Osteocyte (in vitro differentiated cells): ENCODE results near the gene ELAC2. TPM values are rescaled to one million over a fixed set of nuclear protein-coding genes. Genes with fewer than 3 reads are reported as not detected.

Experiments used
- DNase-seq: peaks from one replicate; pipeline ENCODE4 v3.0.0; 2021; ENCODE audit warnings: mixed read lengths; ENCODE audit not compliant: unreplicated experiment; ENCODE audit errors: extremely low spot score
- H3K27ac Mint-ChIP-seq: one replicate; pipeline ENCODE4 v1.8.0; 2021; ENCODE audit warnings: mild to moderate bottlenecking, mixed read lengths; ENCODE audit not compliant: unreplicated experiment
- H3K27me3 Mint-ChIP-seq: one replicate; pipeline ENCODE4 v1.8.0; 2021; ENCODE audit warnings: mixed read lengths; ENCODE audit not compliant: unreplicated experiment
- H3K36me3 Mint-ChIP-seq: one replicate; pipeline ENCODE4 v1.8.0; 2021; ENCODE audit warnings: mixed read lengths; ENCODE audit not compliant: unreplicated experiment
- H3K4me1 Mint-ChIP-seq: one replicate; pipeline ENCODE4 v1.8.0; 2021; ENCODE audit warnings: mixed read lengths; ENCODE audit not compliant: unreplicated experiment
- H3K4me3 Mint-ChIP-seq: one replicate; pipeline ENCODE4 v1.8.0; 2021; ENCODE audit warnings: mild to moderate bottlenecking, moderate library complexity, mixed read lengths; ENCODE audit not compliant: unreplicated experiment
- H3K9me3 Mint-ChIP-seq: one replicate; pipeline ENCODE4 v1.8.0; 2021; ENCODE audit warnings: mixed read lengths; ENCODE audit not compliant: unreplicated experiment
- total RNA-seq: library from RNA; stranded (reverse); gene quantifications from 2 replicates; pipeline ENCODE4 v1.2.1, GENCODE V29; 2021
- TF ChIP-seq, protein P1 (sequence below): fragments of 200-600 bp; sonication (generic); IDR thresholded peaks from 2 replicates; pipeline ENCODE4 v1.5.0; 2021; ENCODE audit warnings: antibody characterized with exemption, mild to moderate bottlenecking, moderate library complexity

Gene ELAC2
- total RNA-seq, 1 donor from 2014 or later = 51.8 TPM

DNA sequence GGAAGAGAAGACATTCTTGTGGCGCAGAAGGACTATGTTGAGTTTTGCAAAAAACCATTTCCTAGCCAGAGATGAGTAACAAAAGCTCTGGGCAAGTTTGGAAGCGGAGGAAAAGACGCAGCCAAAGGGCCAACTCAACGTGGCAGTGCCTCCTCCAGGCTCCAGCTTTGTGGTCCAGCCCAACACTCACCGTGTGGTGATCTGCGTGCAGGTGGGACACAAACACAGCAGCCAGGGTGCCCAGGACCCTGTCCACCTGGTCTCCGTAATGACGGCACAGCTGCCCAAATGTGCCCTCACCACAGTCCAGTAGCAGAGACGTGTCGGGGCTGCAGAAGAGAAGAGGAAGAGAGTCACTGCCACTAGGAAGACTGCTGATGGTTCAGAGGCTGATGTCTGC is 21.5 kb downstream of the ELAC2 start:
- TF ChIP-seq, protein P1, sequence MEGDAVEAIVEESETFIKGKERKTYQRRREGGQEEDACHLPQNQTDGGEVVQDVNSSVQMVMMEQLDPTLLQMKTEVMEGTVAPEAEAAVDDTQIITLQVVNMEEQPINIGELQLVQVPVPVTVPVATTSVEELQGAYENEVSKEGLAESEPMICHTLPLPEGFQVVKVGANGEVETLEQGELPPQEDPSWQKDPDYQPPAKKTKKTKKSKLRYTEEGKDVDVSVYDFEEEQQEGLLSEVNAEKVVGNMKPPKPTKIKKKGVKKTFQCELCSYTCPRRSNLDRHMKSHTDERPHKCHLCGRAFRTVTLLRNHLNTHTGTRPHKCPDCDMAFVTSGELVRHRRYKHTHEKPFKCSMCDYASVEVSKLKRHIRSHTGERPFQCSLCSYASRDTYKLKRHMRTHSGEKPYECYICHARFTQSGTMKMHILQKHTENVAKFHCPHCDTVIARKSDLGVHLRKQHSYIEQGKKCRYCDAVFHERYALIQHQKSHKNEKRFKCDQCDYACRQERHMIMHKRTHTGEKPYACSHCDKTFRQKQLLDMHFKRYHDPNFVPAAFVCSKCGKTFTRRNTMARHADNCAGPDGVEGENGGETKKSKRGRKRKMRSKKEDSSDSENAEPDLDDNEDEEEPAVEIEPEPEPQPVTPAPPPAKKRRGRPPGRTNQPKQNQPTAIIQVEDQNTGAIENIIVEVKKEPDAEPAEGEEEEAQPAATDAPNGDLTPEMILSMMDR = no peak
- no peak overlapping the region for H3K27ac Mint-ChIP-seq
- no peak overlapping the region for H3K4me3 Mint-ChIP-seq

DNA sequence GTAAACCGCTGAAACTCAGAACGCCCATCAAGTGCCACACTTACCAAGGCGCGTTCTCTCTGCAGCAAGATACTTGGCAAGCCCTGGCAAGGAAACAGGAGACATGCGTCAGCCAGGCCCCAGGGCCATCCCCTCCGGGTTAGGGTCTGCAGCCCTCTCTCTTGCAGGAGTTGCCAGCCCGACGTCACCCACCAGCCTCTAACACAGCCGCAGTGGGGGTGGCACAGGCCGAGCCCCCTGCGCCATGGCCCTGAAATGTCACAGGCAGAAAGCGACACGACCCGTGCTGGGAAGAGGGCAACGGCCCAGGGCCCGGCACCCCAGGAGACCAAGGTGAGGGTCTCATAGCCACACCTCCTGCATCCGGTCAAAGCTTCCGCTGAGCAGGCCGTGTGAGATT is 21.9 kb downstream of the ELAC2 start:
- DNase-seq = no peak
- no peaks in the 10 kb centered on the region for H3K4me1 Mint-ChIP-seq
- no peaks in the 10 kb centered on the region for H3K27me3 Mint-ChIP-seq
- H3K9me3 Mint-ChIP-seq = no peaks in the 10 kb centered on the region
- TF ChIP-seq, protein P1 = no peak
- H3K4me3 Mint-ChIP-seq = no peak overlapping the region
- H3K27ac Mint-ChIP-seq = no peak overlapping the region
- H3K36me3 Mint-ChIP-seq = peaks cover 58% of the 10 kb centered on the region

More for the DNA sequence above, 21.5 kb downstream of the ELAC2 start:
- H3K27me3 Mint-ChIP-seq = no peaks in the 10 kb centered on the region
- no peak for DNase-seq
- peaks cover 56% of the 10 kb centered on the region for H3K36me3 Mint-ChIP-seq
- no peaks in the 10 kb centered on the region for H3K9me3 Mint-ChIP-seq
- no peaks in the 10 kb centered on the region for H3K4me1 Mint-ChIP-seq

DNA sequence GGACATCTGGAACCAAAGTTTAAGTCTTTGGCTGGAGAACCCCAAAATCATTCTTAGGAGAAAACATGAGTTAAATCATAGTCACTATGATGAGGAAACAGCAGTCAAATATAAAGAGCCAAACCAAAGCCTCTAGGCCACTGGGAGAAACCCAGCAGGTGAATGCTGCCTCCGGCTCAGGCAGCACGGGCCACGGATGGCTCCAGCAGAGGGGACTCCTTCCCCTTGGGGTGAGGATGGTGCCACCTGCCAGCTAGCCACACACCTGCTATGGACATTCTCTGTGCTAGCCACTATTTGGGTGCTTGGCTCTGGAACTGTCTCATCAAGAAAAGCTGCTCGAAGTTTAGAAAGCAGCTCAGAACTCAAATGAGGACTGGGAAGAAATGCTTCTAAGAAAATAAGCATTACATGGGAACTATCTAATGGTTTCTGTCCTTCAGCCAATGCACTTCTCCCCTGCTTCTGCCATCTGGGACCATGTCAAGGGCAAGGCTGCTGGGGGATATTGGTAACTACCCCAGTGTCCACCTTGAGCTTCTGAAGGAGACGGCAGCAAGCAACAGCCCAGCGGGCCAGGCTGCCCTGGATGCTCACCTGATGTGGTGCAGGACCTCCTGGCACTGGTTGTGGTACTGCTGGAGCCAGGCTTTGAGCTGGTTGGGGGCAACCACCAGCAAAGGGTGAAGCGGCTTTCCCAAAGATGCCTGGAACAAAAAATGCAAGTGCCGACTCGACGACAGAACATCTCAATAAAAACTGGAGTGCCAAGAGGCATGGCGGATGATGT is 22.5 kb downstream of the ELAC2 start:
- H3K27ac Mint-ChIP-seq = no peak overlapping the region
- no peaks in the 10 kb centered on the region for H3K9me3 Mint-ChIP-seq
- H3K4me1 Mint-ChIP-seq = no peaks in the 10 kb centered on the region
- no peaks in the 10 kb centered on the region for H3K27me3 Mint-ChIP-seq
- H3K4me3 Mint-ChIP-seq = no peak overlapping the region
- no peak for DNase-seq
- peaks cover 55% of the 10 kb centered on the region for H3K36me3 Mint-ChIP-seq
- TF ChIP-seq, protein P1 = no peak

DNA sequence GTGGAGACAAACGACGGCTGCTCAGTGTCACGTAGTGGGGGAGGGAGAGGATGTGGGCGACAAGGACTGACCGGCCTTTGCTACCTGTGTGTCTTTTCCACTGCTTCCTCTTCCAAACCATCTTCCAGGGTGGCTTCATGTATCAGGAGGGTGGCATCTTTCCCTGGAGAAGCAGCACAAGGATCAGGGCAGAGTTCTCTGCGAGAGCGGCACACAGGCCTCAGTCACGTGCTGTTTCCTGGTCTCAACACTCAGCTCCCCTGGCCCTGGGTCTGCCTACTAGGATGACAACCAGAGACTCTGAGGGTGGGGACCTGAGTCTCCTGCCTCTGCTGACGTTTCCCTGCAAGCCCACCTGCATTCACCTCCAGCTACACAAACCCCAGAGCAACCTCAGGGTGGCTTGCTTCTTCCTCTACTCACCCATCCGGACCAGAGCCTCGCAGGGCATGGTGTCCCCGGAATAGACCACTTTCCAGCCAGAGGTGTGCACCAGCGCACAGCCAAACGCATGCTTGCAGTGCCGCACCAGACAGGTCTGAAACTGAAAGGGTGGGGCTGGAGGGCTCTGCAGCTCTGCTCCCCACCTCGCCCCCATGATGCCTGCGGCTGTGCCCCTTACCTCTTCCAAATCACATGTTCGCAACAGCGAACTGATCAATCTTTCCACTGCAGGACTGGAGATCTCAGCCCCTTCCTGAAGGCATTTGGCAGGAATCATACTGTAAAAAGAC is 23.3 kb downstream of the ELAC2 start:
- Mint-ChIP-seq H3K27ac (no peak overlapping the region), H3K9me3 (no peaks in the 10 kb centered on the region), H3K4me3 (no peak overlapping the region), H3K27me3 (no peaks in the 10 kb centered on the region), H3K4me1 (no peaks in the 10 kb centered on the region), H3K36me3 (peaks cover 60% of the 10 kb centered on the region)
- TF ChIP-seq, protein P1 = no peak
- DNase-seq = no peak

DNA sequence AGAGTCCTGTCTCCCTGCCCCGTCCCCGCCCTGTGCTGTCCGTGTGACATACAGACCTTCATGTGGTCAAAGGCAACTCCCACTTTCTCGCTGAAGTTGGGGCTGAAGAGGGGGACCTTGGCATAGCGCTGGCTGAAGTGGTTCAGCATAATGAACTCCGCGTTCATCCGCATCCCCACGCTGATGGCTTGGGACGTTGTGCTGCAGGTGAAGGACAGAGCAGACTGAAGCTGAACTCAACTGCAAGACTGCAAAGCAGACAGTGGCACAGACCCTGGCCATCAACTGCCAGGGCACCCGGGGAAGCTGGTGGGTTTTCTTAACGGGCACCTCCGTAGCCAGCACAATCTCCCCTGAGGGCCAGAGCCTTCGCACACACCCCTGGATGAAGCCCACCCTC is 24.2 kb downstream of the ELAC2 start:
- Mint-ChIP-seq H3K36me3 (peaks cover 58% of the 10 kb centered on the region), H3K27ac (no peak overlapping the region), H3K4me1 (no peaks in the 10 kb centered on the region), H3K4me3 (no peak overlapping the region), H3K9me3 (no peaks in the 10 kb centered on the region), H3K27me3 (no peaks in the 10 kb centered on the region)
- TF ChIP-seq, protein P1 = no peak
- DNase-seq = no peak
